Muscle of leg (tissue), 9 donors: ENCODE data around the gene HBE1. TPM values are rescaled to one million over a fixed set of nuclear protein-coding genes. Genes with fewer than 3 reads are reported as not detected.

Source experiments
- polyA plus RNA-seq, 8 donors: library from polyadenylated mRNA; unstranded; fragments of 120-200 nt; gene quantifications; one replicate each; pipeline versions ENCODE4 v1.2.1 to v1.2.3, GENCODE V29; 2013; ENCODE audit warnings: inconsistent platforms in 1 of 8, low replicate concordance in 1 of 8; ENCODE audit not compliant: insufficient read length in 8 of 8, insufficient read depth in 1 of 8
- total RNA-seq: library from RNA; stranded (reverse); fragments of 120-200 nt; gene quantifications from one replicate; pipeline ENCODE4 v1.2.4, GENCODE V29; 2013

The HBE1 gene
- total and polyA plus RNA-seq, 9 donors: 6.7 to 64.8 (median 17.1) TPM

Other genes with a start within 250 kb of the HBE1 start
- gene OR52J3, start 223.4 kb downstream of the HBE1 start, total RNA-seq: not detected
- not detected for gene OR52J3, start 223.4 kb downstream of the HBE1 start, polyA plus RNA-seq
- gene OR52E2, start 210.3 kb downstream of the HBE1 start, total RNA-seq: not detected
- not detected for gene OR52E2, start 210.3 kb downstream of the HBE1 start, polyA plus RNA-seq
- not detected for gene OR52E1, start 200.4 kb downstream of the HBE1 start, total RNA-seq
- gene OR52E1, start 200.4 kb downstream of the HBE1 start, polyA plus RNA-seq: not detected
- gene OR52A5, start 131.6 kb downstream of the HBE1 start, total RNA-seq: not detected
- not detected for gene OR52A5, start 131.6 kb downstream of the HBE1 start, polyA plus RNA-seq
- gene OR52A1, start 115.2 kb downstream of the HBE1 start, total RNA-seq: not detected
- under 1 TPM in 6 of 8 donors, not detected in 2; 0.01 to 0.03 (median 0.01) TPM for gene OR52A1, start 115.2 kb downstream of the HBE1 start, polyA plus RNA-seq
- not detected for gene OR51V1, start 69.3 kb downstream of the HBE1 start, total RNA-seq
- not detected for gene OR51V1, start 69.3 kb downstream of the HBE1 start, polyA plus RNA-seq
- gene HBB, start 42.9 kb downstream of the HBE1 start, total RNA-seq: 755 TPM
- 100 to 1,000 TPM; 217 to 965 (median 589) TPM for gene HBB, start 42.9 kb downstream of the HBE1 start, polyA plus RNA-seq
- gene HBD, start 35.5 kb downstream of the HBE1 start, total RNA-seq: not detected
- 1 to 10 TPM in 1 of 8 donors, under 1 TPM in 5, not detected in 2; 0.39 to 1.0 (median 0.58) TPM for gene HBD, start 35.5 kb downstream of the HBE1 start, polyA plus RNA-seq
- 1,078 TPM for gene HBG1, start 20.1 kb downstream of the HBE1 start, total RNA-seq
- gene HBG1, start 20.1 kb downstream of the HBE1 start, polyA plus RNA-seq: 1,000 to 10,000 TPM in 2 of 8 donors, 10 to 100 TPM in 6; 12.5 to 3,398 (median 25.4) TPM
- gene HBG2, start 15.2 kb downstream of the HBE1 start, total RNA-seq: 9,238 TPM
- gene HBG2, start 15.2 kb downstream of the HBE1 start, polyA plus RNA-seq: over 10,000 TPM in 1 of 8 donors, 1,000 to 10,000 TPM in 7; 2,843 to 13,943 (median 6,695) TPM
- gene OR51B4, start 32.0 kb upstream of the HBE1 start, total RNA-seq: 0.09 TPM
- under 1 TPM in 2 of 8 donors, not detected in 6; 0.13 to 0.18 TPM for gene OR51B4, start 32.0 kb upstream of the HBE1 start, polyA plus RNA-seq
- 0.09 TPM for gene OR51B2, start 54.4 kb upstream of the HBE1 start, total RNA-seq
- not detected for gene OR51B2, start 54.4 kb upstream of the HBE1 start, polyA plus RNA-seq
- gene OR51B5, start 73.6 kb upstream of the HBE1 start, total RNA-seq: 0.31 TPM
- gene OR51B5, start 73.6 kb upstream of the HBE1 start, polyA plus RNA-seq: under 1 TPM in 3 of 8 donors, not detected in 5; 0.20 to 0.28 (median 0.26) TPM
- not detected for gene OR51B6, start 81.6 kb upstream of the HBE1 start, total RNA-seq
- not detected for gene OR51B6, start 81.6 kb upstream of the HBE1 start, polyA plus RNA-seq
- gene OR51M1, start 113.9 kb upstream of the HBE1 start, total RNA-seq: not detected
- not detected for gene OR51M1, start 113.9 kb upstream of the HBE1 start, polyA plus RNA-seq
- not detected for gene OR51Q1, start 152.2 kb upstream of the HBE1 start, total RNA-seq
- gene OR51Q1, start 152.2 kb upstream of the HBE1 start, polyA plus RNA-seq: not detected
- gene OR51I1, start 171.6 kb upstream of the HBE1 start, total RNA-seq: not detected
- not detected for gene OR51I1, start 171.6 kb upstream of the HBE1 start, polyA plus RNA-seq
- not detected for gene OR51I2, start 179.4 kb upstream of the HBE1 start, total RNA-seq
- not detected for gene OR51I2, start 179.4 kb upstream of the HBE1 start, polyA plus RNA-seq
- gene OR52D1, start 218.7 kb upstream of the HBE1 start, total RNA-seq: not detected
- gene OR52D1, start 218.7 kb upstream of the HBE1 start, polyA plus RNA-seq: not detected
- gene UBQLN3, start 240.0 kb upstream of the HBE1 start, total RNA-seq: 0.13 TPM
- not detected for gene UBQLN3, start 240.0 kb upstream of the HBE1 start, polyA plus RNA-seq
- 0.18 TPM for gene UBQLNL, start 246.8 kb upstream of the HBE1 start, total RNA-seq
- under 1 TPM; 0.11 to 0.38 (median 0.23) TPM for gene UBQLNL, start 246.8 kb upstream of the HBE1 start, polyA plus RNA-seq